ENCODE data around the gene POPDC3. TPM values are rescaled to one million over a fixed set of nuclear protein-coding genes. Genes with fewer than 3 reads are reported as not detected.

Gene POPDC3
- total RNA-seq, 4 donors from 2014 or later = not detected

- Histone ChIP-seq H3K4me3 (no peak overlapping the region), H3K9me3 (no peaks in the 10 kb centered on the region), H3K27me3 (no peaks in the 10 kb centered on the region), H3K4me1 (no peaks in the 10 kb centered on the region), H3K36me3 (no peaks in the 10 kb centered on the region), H3K27ac (no peak overlapping the region)
- no peak for TF ChIP-seq POLR2A (IDR thresholded peaks at IDR 0.05)
- DNase-seq = no peak
Measured at GRCh38 chr6:105204331-105204730, 24.5 kb upstream of the POPDC3 start.

GRCh38 chr6:105202486-105202885, 22.7 kb upstream of the POPDC3 start:
- H3K27me3 ChIP-seq = no peaks in the 10 kb centered on the region
- no peak for TF ChIP-seq POLR2A (IDR thresholded peaks at IDR 0.05)
- no peak for TF ChIP-seq CTCF (IDR thresholded peaks at IDR 0.05)
- no peak overlapping the region for H3K4me3 ChIP-seq
- no peak for DNase-seq
- no peaks in the 10 kb centered on the region for H3K4me1 ChIP-seq
- H3K9me3 ChIP-seq = no peaks in the 10 kb centered on the region
- no peak overlapping the region for H3K27ac ChIP-seq
- no peaks in the 10 kb centered on the region for H3K36me3 ChIP-seq

GRCh38 chr6:105200133-105200730, 20.4 kb upstream of the POPDC3 start:
- Histone ChIP-seq H3K4me3 (no peak overlapping the region), H3K36me3 (no peaks in the 10 kb centered on the region), H3K27ac (no peak overlapping the region), H3K9me3 (no peaks in the 10 kb centered on the region), H3K27me3 (no peaks in the 10 kb centered on the region), H3K4me1 (no peaks in the 10 kb centered on the region)
- no peak for TF ChIP-seq CTCF (IDR thresholded peaks at IDR 0.05)
- TF ChIP-seq POLR2A (IDR thresholded peaks at IDR 0.05) = no peak
- no peak for DNase-seq

- Histone ChIP-seq H3K9me3 (no peaks in the 10 kb centered on the region), H3K36me3 (no peaks in the 10 kb centered on the region), H3K4me1 (no peaks in the 10 kb centered on the region), H3K27ac (no peak overlapping the region), H3K4me3 (no peak overlapping the region), H3K27me3 (no peaks in the 10 kb centered on the region)
- no peak for TF ChIP-seq POLR2A (IDR thresholded peaks at IDR 0.05)
- no peak for TF ChIP-seq CTCF (IDR thresholded peaks at IDR 0.05)
- DNase-seq = no peak
Measured at GRCh38 chr6:105199711-105200110, 19.9 kb upstream of the POPDC3 start.

- no peak for DNase-seq
- H3K36me3 ChIP-seq = no peaks in the 10 kb centered on the region
- H3K27ac ChIP-seq = no peak overlapping the region
- no peak overlapping the region for H3K4me3 ChIP-seq
- no peaks in the 10 kb centered on the region for H3K4me1 ChIP-seq
- H3K9me3 ChIP-seq = no peaks in the 10 kb centered on the region
- no peak for TF ChIP-seq CTCF (IDR thresholded peaks at IDR 0.05)
- no peak for TF ChIP-seq POLR2A (IDR thresholded peaks at IDR 0.05)
- H3K27me3 ChIP-seq = no peaks in the 10 kb centered on the region
Measured at GRCh38 chr6:105196076-105196475, 16.3 kb upstream of the POPDC3 start.

- Histone ChIP-seq H3K27me3 (no peaks in the 10 kb centered on the region), H3K4me1 (no peaks in the 10 kb centered on the region), H3K27ac (no peak overlapping the region), H3K36me3 (no peaks in the 10 kb centered on the region), H3K4me3 (no peak overlapping the region), H3K9me3 (no peaks in the 10 kb centered on the region)
- no peak for DNase-seq
- no peak for TF ChIP-seq CTCF (IDR thresholded peaks at IDR 0.05)
- no peak for TF ChIP-seq POLR2A (IDR thresholded peaks at IDR 0.05)
Measured at GRCh38 chr6:105194591-105194990, 14.8 kb upstream of the POPDC3 start.
